GM19025 (cell line): Measurements from ENCODE around the gene TOM1.

ENCODE experiments used
- ATAC-seq: cut with Tn5 transposase; IDR thresholded peaks from one replicate; pipeline ENCODE4 v1.9.1; 2021; ENCODE audit warnings: mild to moderate bottlenecking, low read depth, moderate library complexity; ENCODE audit not compliant: unreplicated experiment

The TOM1 gene

DNA sequence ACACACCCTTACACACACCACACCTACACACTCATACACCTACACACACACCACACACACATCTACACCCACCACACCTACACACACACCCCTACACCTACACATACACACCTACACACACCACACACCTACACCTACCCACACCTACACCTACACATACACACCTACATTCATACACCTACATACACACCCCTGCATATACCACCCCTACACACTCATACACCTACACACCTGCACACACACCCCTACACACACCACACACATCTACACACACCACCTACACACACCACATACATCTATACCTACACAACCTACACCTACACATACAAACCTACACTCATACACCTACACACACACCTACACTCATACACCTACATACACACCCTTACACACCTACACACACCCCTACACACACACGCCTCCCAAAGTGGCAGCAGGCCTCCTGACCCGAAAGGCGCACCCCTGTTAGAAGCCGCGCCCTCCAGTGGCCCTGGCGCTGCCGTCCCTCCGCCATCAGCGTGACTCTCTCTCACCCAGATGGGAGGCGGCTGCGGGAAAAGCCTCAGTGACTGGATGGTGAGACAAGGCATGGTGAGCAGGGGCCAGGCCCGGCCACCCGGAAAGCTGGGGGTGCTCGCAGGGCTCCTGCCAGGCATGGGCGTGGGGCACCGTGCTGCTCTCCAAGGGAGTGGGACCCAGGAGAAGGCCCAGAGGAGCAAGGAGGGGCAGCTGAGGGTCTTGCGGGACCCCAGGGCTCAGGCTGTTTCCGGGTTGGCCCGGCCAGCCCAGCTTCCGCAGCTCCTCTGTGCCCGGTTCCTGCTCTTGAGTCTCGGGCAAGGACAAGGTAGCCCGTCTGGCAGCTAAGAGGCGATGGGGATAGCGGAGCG is 44.2 kb downstream of the TOM1 start:
- ATAC-seq = no peak

DNA sequence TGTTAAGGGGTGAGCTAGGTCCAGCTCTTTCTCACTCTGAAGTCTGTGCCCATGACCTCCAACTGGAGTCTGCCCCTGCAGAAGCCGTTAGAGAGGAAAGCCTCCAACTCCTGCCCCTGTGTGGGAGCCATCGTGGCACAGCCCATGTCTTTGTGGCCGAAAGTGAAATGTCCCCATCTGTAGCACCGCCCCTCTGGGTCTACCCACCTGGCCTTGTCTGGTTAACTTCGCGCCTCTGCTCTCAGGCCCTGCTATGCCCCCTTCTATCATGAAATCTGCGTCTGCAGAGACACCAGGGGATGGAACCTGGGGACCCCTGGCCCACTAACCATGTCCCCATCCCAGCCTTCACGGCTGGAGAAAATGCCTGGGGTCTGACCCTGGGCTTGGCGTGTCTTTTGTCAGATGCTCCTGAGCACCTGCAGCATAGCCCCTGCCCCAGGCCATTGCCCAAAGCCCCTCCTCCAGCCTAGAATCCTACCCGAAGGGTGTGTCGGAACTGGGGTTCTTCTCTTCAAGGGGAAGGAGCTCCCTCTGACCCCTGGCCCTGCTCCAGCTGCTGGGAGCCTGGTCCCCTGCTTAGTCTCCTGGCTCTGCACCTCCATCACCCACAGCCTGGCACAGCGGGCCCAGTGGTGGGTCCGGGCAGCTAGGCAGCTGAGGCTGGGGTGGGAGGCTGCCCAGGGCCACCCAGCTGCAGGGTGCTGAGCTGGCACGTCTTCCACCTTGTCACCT is 45.4 kb downstream of the TOM1 start:
- ATAC-seq = no peak

GRCh38 chr22:35345808-35346505 is 46.3 kb downstream of the TOM1 start:
- ATAC-seq = no peak

- ATAC-seq = no peak
Measured at GRCh38 chr22:35346596-35347220, 47.0 kb downstream of the TOM1 start.

GRCh38 chr22:35347462-35347861 is 47.8 kb downstream of the TOM1 start:
- no peak for ATAC-seq

GRCh38 chr22:35348026-35348590 is 48.4 kb downstream of the TOM1 start:
- no peak for ATAC-seq

DNA sequence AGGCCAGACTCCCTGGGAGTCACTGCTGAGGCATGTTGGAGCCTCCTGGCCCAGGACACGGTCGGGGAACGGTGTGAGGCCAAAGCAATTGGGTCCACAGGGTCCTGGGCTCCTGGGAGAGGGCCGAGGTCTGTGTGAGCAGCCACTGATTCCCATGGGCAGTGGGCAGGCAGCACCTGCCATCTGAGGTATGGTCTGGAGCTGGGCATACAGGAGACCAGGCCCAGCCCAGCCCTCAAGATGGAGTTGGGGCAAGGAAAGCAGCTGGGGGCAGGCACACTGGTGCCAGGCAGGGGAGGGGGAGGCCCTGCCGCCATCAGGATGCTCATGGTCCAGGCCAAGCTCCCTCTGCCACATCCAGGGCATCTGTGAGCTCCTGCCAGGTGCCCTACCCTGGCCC is 49.0 kb downstream of the TOM1 start:
- no peak for ATAC-seq

DNA sequence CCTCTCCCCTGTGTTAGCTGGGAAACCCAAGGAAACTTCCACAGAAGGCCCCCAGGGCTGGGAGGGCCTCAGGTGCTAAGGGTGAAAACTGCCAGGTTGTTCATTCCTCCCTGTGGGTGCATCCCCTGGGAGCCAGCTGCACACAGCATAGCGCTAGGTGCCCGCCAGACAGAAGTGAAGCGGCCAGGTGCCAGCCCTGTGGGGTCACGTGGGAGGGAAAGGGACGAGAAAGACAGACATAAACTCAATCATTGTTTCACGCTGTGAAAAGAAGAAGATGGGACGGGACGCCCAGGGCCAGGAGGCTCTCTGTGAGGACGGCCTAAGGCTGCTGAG is 49.6 kb downstream of the TOM1 start:
- no peak for ATAC-seq

DNA sequence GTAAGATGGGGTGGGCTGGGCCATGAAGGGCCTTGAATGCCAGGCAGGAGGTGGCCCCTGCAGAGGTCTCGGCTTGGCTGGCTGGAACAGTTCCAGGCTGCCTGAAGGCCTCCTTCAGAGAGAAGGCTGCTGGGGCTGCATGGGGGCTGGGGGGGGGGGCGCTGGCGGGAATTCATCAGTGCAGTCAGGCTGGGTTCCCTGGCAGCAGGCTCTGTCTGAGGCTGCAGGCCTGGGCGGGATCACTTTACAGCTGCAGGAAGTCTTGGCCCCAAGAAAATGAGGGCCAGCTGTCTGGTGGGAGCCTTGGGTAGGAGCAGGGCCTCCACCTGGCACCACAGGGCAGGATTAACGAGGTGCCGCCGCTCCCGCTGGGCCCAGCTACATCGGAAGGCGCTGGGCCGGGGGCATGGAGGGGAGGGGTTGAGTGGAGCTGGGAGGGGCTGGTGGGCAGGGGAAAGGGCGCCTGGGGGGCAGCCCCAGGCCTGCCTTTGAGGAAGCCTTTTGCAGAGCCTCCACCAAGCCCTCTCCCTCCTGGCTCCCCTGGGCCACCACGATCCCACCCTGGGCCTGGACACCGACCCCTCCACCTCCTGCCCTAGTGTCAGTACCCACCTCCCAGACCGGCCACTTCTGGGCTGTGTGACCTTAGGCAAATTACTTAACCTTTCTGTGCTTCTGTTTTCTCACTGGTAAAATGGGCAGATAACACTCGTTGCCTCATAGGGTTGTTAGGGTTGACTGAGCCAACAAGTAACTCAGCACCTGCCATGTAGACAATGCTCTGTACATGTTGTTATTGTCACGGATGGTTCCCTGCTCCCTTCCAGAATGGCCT is 50.2 kb downstream of the TOM1 start:
- no peak for ATAC-seq

DNA sequence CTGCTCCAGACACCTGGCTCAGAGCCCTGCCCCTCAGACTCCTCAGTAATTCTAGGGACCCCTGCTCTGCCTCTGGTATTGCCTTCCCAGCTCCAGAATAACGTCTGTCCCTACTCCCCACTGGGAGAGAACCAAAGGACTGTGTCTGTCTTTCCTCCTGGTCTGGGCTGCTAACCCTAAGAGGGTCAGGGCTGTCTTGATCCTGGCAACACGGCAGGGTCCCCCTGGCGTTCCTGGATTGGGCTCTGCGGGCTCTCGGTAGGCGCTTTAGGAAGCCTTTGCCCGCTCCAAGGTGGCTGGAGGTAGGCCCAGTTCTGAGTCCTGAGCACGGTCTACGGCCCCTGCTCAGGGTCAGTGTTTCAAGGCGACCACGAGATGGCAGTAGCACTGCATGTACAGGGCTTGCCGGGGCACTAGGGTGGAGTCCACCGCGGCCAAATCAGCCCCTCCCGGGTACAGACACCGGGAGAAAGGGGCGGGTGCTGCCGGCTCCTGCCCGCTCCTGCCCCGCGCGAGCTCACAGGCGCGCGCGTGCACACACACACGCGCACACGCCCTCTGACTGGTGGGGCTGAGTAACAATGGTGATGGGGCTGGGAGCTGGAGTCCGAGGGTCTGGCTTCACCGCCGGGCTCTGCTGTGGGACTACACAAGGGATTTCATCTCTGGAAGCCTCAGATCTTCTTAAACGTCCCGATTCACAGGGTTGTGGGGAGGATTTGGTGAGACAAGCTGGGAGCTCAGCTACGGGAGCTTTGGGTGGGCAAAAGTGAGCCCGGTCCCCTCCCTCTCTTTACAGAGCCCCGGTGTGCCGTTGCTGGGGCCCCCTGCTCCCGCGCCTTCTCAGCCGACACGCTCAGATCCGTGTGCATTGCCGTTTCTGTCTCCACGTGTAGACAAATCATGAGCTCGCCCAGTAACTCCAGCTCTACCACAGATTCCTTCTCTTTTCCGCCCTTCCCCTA is 51.1 kb downstream of the TOM1 start:
- peak; percentile 86 for ATAC-seq

GRCh38 chr22:35352214-35353111 is 52.8 kb downstream of the TOM1 start:
- no peak for ATAC-seq

- ATAC-seq = no peak
Measured at GRCh38 chr22:35353318-35353717, 53.6 kb downstream of the TOM1 start.

DNA sequence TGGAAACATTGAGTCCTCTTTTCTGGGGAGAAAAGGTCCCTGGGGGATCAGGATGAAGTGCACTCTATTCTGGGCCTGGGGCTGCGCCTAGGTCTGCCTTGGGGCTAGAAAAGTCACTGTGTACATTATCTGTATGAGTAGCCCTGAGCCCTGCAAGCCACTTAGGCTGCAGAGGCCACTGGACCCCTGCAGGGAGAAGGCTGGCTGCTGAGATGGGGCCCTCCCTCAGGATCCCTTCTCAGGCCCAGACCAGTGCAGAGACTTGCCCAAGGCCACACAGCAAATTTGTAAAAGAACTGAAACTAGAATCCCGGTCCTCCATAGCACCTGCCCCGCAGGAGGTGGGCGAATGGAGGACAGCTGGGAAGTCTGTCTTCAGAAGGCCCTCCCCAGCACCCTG is 54.4 kb downstream of the TOM1 start:
- no peak for ATAC-seq

GRCh38 chr22:35357883-35358621 is 58.4 kb downstream of the TOM1 start:
- no peak for ATAC-seq

GRCh38 chr22:35359380-35360065 is 59.8 kb downstream of the TOM1 start:
- ATAC-seq = no peak

DNA sequence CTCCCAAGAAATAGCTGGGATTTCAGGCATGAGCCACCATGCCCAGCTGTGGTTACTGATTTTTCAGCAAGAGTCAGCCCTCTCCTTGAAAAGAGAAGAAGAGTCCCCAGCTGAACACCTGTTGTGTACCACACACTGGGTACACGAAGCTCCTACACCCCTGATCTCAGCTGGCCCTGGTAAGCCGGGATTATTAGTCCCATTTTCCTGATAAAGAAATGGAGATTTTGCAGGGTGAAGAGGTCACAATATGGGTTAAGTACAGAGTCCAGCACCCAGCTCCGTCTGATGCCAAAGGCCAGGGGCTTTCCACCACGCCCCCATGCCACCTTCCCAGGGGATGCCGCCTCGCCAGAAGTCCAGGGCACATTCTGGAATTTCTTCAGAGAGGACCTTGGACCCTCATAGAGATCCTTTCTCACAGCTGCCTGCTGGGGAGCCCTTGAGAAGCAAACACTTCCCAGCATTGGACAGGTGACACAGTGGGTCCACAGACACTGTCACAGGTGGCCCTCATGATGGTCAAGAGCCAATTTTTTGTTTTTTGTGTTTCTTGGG is 61.4 kb downstream of the TOM1 start:
- no peak for ATAC-seq
